NT2/D1 (cell line): ENCODE results near the gene SCN5A.

ENCODE experiments used
- SUZ12 ChIP-seq: IDR thresholded peaks from 2 replicates; pipeline ENCODE4 v1.6.1; 2011; ENCODE audit not compliant: insufficient read length, insufficient read depth; ENCODE audit errors: extremely low read depth
- YY1 ChIP-seq: IDR thresholded peaks from 2 replicates; pipeline ENCODE4 v1.6.1; 2011; ENCODE audit not compliant: insufficient read length, insufficient read depth
- ZNF274 ChIP-seq: IDR thresholded peaks from 2 replicates; pipeline ENCODE4 v1.6.1; 2011; ENCODE audit warnings: mild to moderate bottlenecking, low read depth, low read length

GRCh38 chr3:38604246-38604645 lies 45.2 kb downstream of the SCN5A start:
- no peak for TF ChIP-seq SUZ12
- no peak for TF ChIP-seq ZNF274
- TF ChIP-seq YY1, result no peak
